HepG2 (cell line): ENCODE data around the gene MEIOC. TPM values are rescaled to one million over a fixed set of nuclear protein-coding genes. Genes with fewer than 3 reads are reported as not detected.
A peak's percentile ranks its signal among the peaks of the same experiment; 100 is the strongest.

Experiments used
- ATAC-seq: fragments of 200-7000 bp; cut with Tn5 transposase; 3 replicates; pipeline ENCODE4 v1.9.1; 2020; ENCODE audit warnings: mild to moderate bottlenecking, moderate library complexity
- BruUV-seq: library from RNA; stranded (reverse); fragments of 400-500 nt; replicated peaks from 2 replicates; lab custom pipeline; 2021; lab: Mats Ljungman, UMichigan
- CTCF ChIA-PET: fragments of 300-600 bp; formaldehyde crosslinking; extraction: SDS; loops from one replicate; lab custom pipeline; 2021; ENCODE audit warnings: low total read pairs, inconsistent platforms, low intra/inter-chr PET ratio; lab: Yijun Ruan, JAX
- POLR2A ChIA-PET: fragments of 350-600 bp; sonication (Branson Sonifier 250); formaldehyde crosslinking; loops from one replicate; lab custom pipeline; 2020; ENCODE audit warnings: antibody characterized with exemption, inconsistent platforms; lab: Yijun Ruan, JAX
- DNase-seq: peaks from one replicate; pipeline ENCODE4 v3.0.0-alpha.2; 2015; ENCODE audit warnings: low spot score
- FAIRE-seq: peaks from 3 replicates; lab custom pipeline; 2011; peaks lifted over from hg19 to GRCh38; lab: Jason Lieb, UNC
- H2AFZ ChIP-seq: one replicate; pipeline ENCODE4 v1.6.1; 2011; ENCODE audit warnings: low read length, inconsistent platforms
- H3K27ac ChIP-seq: fragments of 300-600 bp; 3 replicates; pipeline ENCODE4 v1.8.0; 2011; ENCODE audit warnings: mixed run types, mild to moderate bottlenecking, mixed read lengths, low read length, inconsistent platforms; ENCODE audit not compliant: insufficient read depth; ENCODE audit errors: extremely low read length
- H3K27me3 ChIP-seq, 2 experiments: fragments of 200-600 bp in 1 of 2; 2 replicates in 1 of 2; 3 replicates in 1 of 2; pipeline versions ENCODE4 v1.6.0 to v1.8.0; 2011; ENCODE audit warnings: low read length in 2 of 2, mild to moderate bottlenecking in 2 of 2, moderate library complexity in 2 of 2, inconsistent platforms in 1 of 2; ENCODE audit not compliant: insufficient read depth in 2 of 2, control insufficient read depth in 1 of 2
- H3K36me3 ChIP-seq, 2 experiments: fragments of 200-600 bp in 1 of 2; replicated peaks in 1 of 2; 2 replicates in 1 of 2; 3 replicates in 1 of 2; pipeline versions ENCODE4 v1.5.1 to v1.8.0; 2011; ENCODE audit warnings: low read length in 2 of 2, inconsistent platforms in 1 of 2; ENCODE audit not compliant: insufficient read depth in 2 of 2, control insufficient read depth in 1 of 2
- H3K4me1 ChIP-seq: 2 replicates; pipeline ENCODE4 v1.5.1; 2012; ENCODE audit warnings: low read length, inconsistent platforms; ENCODE audit not compliant: insufficient read depth
- H3K4me2 ChIP-seq: 2 replicates; pipeline ENCODE4 v1.6.0; 2011; ENCODE audit warnings: low read depth, low read length, inconsistent platforms
- H3K4me3 ChIP-seq, 3 experiments: fragments of 200-600 bp in 1 of 3; sonication (generic), shearing (Covaris generic) in 1 of 3; replicated peaks in 1 of 3; 2 replicates each; pipeline ENCODE4 v1.5.1; 2011 to 2016; ENCODE audit warnings: low read length in 3 of 3, inconsistent platforms in 2 of 3, low read depth in 2 of 3, mild to moderate bottlenecking in 2 of 3, control low read depth in 1 of 3, mixed read lengths in 1 of 3; ENCODE audit not compliant: insufficient read depth in 1 of 3
- H3K79me2 ChIP-seq: one replicate; pipeline ENCODE4 v1.6.1; 2011; ENCODE audit warnings: low read length, inconsistent platforms; ENCODE audit not compliant: insufficient read depth
- H3K9ac ChIP-seq: 2 replicates; pipeline ENCODE4 v1.6.0; 2011; ENCODE audit warnings: mild to moderate bottlenecking, low read depth, low read length, inconsistent platforms; ENCODE audit not compliant: insufficient read depth
- H3K9me3 ChIP-seq: 2 replicates; pipeline ENCODE4 v1.5.1; 2012; ENCODE audit warnings: mild to moderate bottlenecking, low read length
- H4K20me1 ChIP-seq: 2 replicates; pipeline ENCODE4 v1.6.0; 2011; ENCODE audit warnings: inconsistent platforms, mild to moderate bottlenecking, low read length, moderate library complexity; ENCODE audit not compliant: insufficient read depth
- AHR ChIP-seq: IDR thresholded peaks from 2 replicates; pipeline ENCODE4 v1.6.1; 2018; ENCODE audit warnings: missing genetic modification reagents, missing compliant biosample characterization
- CBX1 ChIP-seq: IDR thresholded peaks from one replicate; pipeline ENCODE4 v1.6.1; 2016; ENCODE audit warnings: antibody characterized with exemption, low read depth
- CEBPG ChIP-seq: IDR thresholded peaks from 2 replicates; pipeline ENCODE4 v1.6.1; 2016
- GABPB1 ChIP-seq: IDR thresholded peaks from 2 replicates; pipeline ENCODE4 v1.6.1; 2016; ENCODE audit warnings: mild to moderate bottlenecking, missing genetic modification reagents, moderate library complexity, missing compliant biosample characterization
- GATA4 ChIP-seq: sonication (generic); IDR thresholded peaks from 2 replicates; pipeline ENCODE4 v1.6.1; 2016; ENCODE audit warnings: antibody characterized with exemption, low read depth, borderline replicate concordance
- HOXD1 ChIP-seq: sonication (generic); formaldehyde crosslinking; IDR thresholded peaks from 2 replicates; pipeline ENCODE4 v1.5.0; 2020; ENCODE audit warnings: missing genetic modification reagents
- IRF2 ChIP-seq: IDR thresholded peaks from 2 replicates; pipeline ENCODE4 v1.6.1; 2018; ENCODE audit warnings: missing genetic modification reagents, missing compliant biosample characterization
- POLR2G ChIP-seq: fragments of 200-400 bp; formaldehyde crosslinking; IDR thresholded peaks from 2 replicates; pipeline ENCODE4 v1.6.1; 2018; ENCODE audit warnings: mild to moderate bottlenecking, low read depth, low read length, moderate library complexity
- SOX5 ChIP-seq: IDR thresholded peaks from 2 replicates; pipeline ENCODE4 v1.6.1; 2016; ENCODE audit warnings: borderline replicate concordance
- SP2 ChIP-seq: sonication (generic); formaldehyde crosslinking; IDR thresholded peaks from 2 replicates; pipeline ENCODE4 v1.5.1; 2020; ENCODE audit warnings: mild to moderate bottlenecking, missing genetic modification reagents
- SYNCRIP ChIP-seq: fragments of 200-400 bp; formaldehyde crosslinking; IDR thresholded peaks from 2 replicates; pipeline ENCODE4 v1.6.1; 2018; ENCODE audit warnings: mild to moderate bottlenecking, low read depth, low read length; ENCODE audit not compliant: insufficient read depth
- ZC3H13 ChIP-seq: sonication (generic); formaldehyde crosslinking; IDR thresholded peaks from 2 replicates; pipeline ENCODE4 v1.8.1; 2023; ENCODE audit warnings: mild to moderate bottlenecking, missing genetic modification reagents, moderate library complexity
- ZNF777 ChIP-seq: sonication (generic); formaldehyde crosslinking; IDR thresholded peaks from 2 replicates; pipeline ENCODE4 v1.4.0; 2020; ENCODE audit warnings: missing genetic modification reagents
- WGBS: methylation state at CpG from one replicate; pipeline ENCODE4 v1.1.6; 2017; ENCODE audit warnings: low lambda C conversion rate; 5-methylcytosine and 5-hydroxymethylcytosine counted together
- in situ Hi-C: cut with HindIII; loops from 2 replicates; pipeline ENCODE4 v1.10.0; 2017; ENCODE audit warnings: low pct_unique_long_range_greater_than_20kb; ENCODE audit not compliant: extremely low pct_ligation_motif_present
- intact Hi-C: fragments of 100-400 bp; cut with micrococcal nuclease; formaldehyde crosslinking; loops from one replicate; pipeline ENCODE4 v1.10.0; 2022; ENCODE audit not compliant: unreplicated experiment
- polyA plus RNA-seq, 8 experiments: library from polyadenylated mRNA; depleted of rRNA in 3 of 8; stranded (reverse) in 7 of 8; unstranded in 1 of 8; fragments of >200 nt; fragmentation: Illumina TruSeq in 4 of 8; extraction: Trizol in 4 of 8; gene quantifications; 2 replicates each; pipeline versions ENCODE4 v1.2.1 to v1.2.3, GENCODE V29; 2011 to 2016; ENCODE audit warnings: low read depth in 4 of 8, missing spikeins in 1 of 8, mixed read lengths in 1 of 8; ENCODE audit not compliant: insufficient read depth in 1 of 8
- total RNA-seq, 5 experiments: library from RNA; depleted of rRNA; stranded (reverse); fragments of >200 nt; fragmentation: Illumina TruSeq; extraction: Trizol; gene quantifications; 2 replicates each; pipeline ENCODE4 v1.2.3, GENCODE V29; 2016; ENCODE audit warnings: low read depth in 1 of 5
- TF ChIP-seq, protein P1 (sequence below): sonication (generic); formaldehyde crosslinking; conservative IDR thresholded peaks from 2 replicates; pipeline ENCODE4 v1.8.0; 2022; ENCODE audit warnings: mild to moderate bottlenecking, moderate library complexity, missing genetic modification reagents
- TF ChIP-seq, protein P2 (sequence below): sonication (generic); formaldehyde crosslinking; IDR thresholded peaks from 2 replicates; pipeline ENCODE4 v1.5.1; 2020; ENCODE audit warnings: missing genetic modification reagents, mild to moderate bottlenecking, borderline replicate concordance
- TF ChIP-seq, protein P3 (sequence below): sonication (generic); formaldehyde crosslinking; IDR thresholded peaks from 2 replicates; pipeline ENCODE4 v1.4.0; 2020; ENCODE audit warnings: mild to moderate bottlenecking, missing genetic modification reagents, borderline replicate concordance

The MEIOC gene
- total and polyA plus RNA-seq, 2 of the 13 experiments (the other 11 are each of a cell fraction or from before 2014, with no cell fraction given), result 0.04 to 0.15 TPM

DNA sequence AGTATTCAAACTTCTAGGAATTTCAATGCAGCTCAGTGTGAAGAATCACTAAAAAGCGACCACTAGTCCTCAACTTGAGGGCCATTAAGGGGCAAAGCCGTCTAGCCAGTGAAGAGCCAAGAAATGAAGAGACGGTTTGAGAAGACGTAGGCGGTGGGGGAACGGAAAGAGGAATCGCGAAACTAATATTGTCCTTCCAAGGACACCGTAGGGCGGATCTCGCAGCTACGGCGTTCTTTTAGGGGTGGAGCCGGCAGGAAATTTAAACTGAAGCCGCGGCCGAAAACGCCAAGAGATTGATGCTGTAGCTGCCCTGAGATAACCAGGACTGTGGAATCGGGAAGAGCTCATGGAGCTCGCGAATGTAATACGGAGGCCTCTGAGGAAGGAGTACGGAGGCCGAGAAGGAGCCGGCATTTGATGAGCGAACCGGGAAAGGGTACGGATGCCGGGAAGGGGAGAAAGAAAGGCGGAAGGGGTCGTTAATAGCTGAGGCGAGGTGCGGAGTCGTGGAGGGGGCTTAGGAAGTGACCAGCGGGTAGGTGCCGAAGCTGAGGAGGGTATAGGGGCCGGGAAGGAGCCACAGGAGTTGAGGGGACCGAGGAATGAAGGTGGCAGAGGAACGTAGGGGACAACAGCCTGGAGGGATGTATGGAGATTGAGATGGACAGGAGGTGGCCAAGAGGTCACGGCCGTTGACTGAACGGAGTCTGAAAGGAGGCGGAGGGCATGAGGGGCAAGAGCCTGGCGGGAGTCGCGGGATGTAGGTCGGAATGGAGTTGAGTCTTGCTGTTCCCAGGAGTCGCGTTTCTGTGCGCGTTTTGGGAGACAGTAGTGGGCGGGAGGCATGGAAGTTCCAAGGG lies 52.4 kb downstream of the MEIOC start, which contains the start of gene DBF4B:
DBF4B (plus strand) TSS at position 265 of the 863 bp plus-strand sequence; CDS start at position 421, 156 bp downstream.
- Histone ChIP-seq H3K27ac (peak within 1 kb of the TSS; percentile 73), H3K4me2 (peak within 1 kb of the TSS; percentile 84), H3K9me3 (no peaks in the 10 kb centered on the region), H3K4me3 (peak within 1 kb of the TSS; percentile 76 to 98 (median 85)), H3K36me3 (0 out of 5 replicates have a peak, but pooled peaks cover 0 to 3% of the 10 kb centered on the region in 2 experiments), H3K9ac (peak within 1 kb of the TSS; percentile 81), H4K20me1 (no peaks in the 10 kb centered on the region), H2AFZ (peak within 1 kb of the TSS; percentile 49), H3K79me2 (peaks cover 10% of the 10 kb centered on the region), H3K27me3 (no peaks in the 10 kb centered on the region; a peak in 1 of 5 replicates), H3K4me1 (peaks cover 24% of the 10 kb centered on the region)
- under 1% methylated on average over 47 of the region's 52 CpGs for WGBS
- ChIA-PET CTCF (no interaction called here), POLR2A (interaction anchor here (0.7 to 2.3 kb wide), 8 partner anchors 10 to 205 kb away, joined by 3 to 10 read pairs (median 3); partner anchors contain the start of genes CCDC43 and GPATCH8)
- DNase-seq (peak; percentile 81), FAIRE-seq (peak; percentile 89), ATAC-seq (peak; percentile 85)
- no TSS peak for BruUV-seq
- in situ Hi-C loops, result no loop called here
- intact Hi-C loops, result no loop called here
- TF ChIP-seq GABPB1 (CRISPR knock-in tag) (peak; percentile 84), HOXD1 (CRISPR knock-in tag) (no peak), SOX5 (CRISPR knock-in tag) (no peak; the same call in 1 of the 2 replicates), CEBPG (0 out of 2 replicates have a peak, but pooled peaks have one; percentile 22), ZNF777 (CRISPR knock-in tag) (peak; percentile 52), SYNCRIP (no peak), GATA4 (no peak), IRF2 (peak; percentile 70; the same call in 1 of the 2 replicates), POLR2G (peak; percentile 83), SP2 (CRISPR knock-in tag) (peak; percentile 53; the same call in 1 of the 2 replicates), CBX1 (no peak), ZC3H13 (peak; percentile 61; the same call in 1 of the 2 replicates), AHR (peak; percentile 20; the same call in 1 of the 2 replicates)
- TF ChIP-seq, protein P1, sequence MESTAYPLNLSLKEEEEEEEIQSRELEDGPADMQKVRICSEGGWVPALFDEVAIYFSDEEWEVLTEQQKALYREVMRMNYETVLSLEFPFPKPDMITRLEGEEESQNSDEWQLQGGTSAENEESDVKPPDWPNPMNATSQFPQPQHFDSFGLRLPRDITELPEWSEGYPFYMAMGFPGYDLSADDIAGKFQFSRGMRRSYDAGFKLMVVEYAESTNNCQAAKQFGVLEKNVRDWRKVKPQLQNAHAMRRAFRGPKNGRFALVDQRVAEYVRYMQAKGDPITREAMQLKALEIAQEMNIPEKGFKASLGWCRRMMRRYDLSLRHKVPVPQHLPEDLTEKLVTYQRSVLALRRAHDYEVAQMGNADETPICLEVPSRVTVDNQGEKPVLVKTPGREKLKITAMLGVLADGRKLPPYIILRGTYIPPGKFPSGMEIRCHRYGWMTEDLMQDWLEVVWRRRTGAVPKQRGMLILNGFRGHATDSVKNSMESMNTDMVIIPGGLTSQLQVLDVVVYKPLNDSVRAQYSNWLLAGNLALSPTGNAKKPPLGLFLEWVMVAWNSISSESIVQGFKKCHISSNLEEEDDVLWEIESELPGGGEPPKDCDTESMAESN (CRISPR knock-in tag), result peak; percentile 84
- TF ChIP-seq, protein P2, sequence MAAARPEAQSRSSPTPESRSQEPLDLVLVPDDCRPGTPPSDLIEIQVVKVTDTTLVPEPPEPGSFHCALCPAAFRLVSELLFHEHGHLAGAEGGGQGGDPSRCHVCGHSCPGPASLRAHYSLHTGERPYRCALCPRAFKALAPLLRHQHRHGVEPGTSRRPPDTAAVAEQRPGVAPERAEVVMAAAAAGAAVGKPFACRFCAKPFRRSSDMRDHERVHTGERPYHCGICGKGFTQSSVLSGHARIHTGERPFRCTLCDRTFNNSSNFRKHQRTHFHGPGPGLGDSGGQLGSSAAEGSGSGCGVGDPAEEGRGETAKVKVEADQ, result peak; percentile 23; the same call in 1 of the 2 replicates
- TF ChIP-seq, protein P3, sequence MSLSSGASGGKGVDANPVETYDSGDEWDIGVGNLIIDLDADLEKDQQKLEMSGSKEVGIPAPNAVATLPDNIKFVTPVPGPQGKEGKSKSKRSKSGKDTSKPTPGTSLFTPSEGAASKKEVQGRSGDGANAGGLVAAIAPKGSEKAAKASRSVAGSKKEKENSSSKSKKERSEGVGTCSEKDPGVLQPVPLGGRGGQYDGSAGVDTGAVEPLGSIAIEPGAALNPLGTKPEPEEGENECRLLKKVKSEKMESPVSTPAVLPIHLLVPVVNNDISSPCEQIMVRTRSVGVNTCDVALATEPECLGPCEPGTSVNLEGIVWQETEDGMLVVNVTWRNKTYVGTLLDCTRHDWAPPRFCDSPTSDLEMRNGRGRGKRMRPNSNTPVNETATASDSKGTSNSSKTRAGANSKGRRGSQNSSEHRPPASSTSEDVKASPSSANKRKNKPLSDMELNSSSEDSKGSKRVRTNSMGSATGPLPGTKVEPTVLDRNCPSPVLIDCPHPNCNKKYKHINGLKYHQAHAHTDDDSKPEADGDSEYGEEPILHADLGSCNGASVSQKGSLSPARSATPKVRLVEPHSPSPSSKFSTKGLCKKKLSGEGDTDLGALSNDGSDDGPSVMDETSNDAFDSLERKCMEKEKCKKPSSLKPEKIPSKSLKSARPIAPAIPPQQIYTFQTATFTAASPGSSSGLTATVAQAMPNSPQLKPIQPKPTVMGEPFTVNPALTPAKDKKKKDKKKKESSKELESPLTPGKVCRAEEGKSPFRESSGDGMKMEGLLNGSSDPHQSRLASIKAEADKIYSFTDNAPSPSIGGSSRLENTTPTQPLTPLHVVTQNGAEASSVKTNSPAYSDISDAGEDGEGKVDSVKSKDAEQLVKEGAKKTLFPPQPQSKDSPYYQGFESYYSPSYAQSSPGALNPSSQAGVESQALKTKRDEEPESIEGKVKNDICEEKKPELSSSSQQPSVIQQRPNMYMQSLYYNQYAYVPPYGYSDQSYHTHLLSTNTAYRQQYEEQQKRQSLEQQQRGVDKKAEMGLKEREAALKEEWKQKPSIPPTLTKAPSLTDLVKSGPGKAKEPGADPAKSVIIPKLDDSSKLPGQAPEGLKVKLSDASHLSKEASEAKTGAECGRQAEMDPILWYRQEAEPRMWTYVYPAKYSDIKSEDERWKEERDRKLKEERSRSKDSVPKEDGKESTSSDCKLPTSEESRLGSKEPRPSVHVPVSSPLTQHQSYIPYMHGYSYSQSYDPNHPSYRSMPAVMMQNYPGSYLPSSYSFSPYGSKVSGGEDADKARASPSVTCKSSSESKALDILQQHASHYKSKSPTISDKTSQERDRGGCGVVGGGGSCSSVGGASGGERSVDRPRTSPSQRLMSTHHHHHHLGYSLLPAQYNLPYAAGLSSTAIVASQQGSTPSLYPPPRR (CRISPR knock-in tag), result no peak
